Subcutaneous abdominal adipose tissue (tissue), 5 donors: ENCODE data around the gene LARP4B.

ENCODE experiments used
- H3K27ac ChIP-seq: one replicate; pipeline ENCODE4 v1.7.0; 2013; ENCODE audit warnings: low read depth, mild to moderate bottlenecking, inconsistent platforms, low read length, moderate library complexity
- H3K27me3 ChIP-seq, 5 donors: one replicate each; pipeline ENCODE4 v1.7.0; 2013; ENCODE audit warnings: low read length in 5 of 5, inconsistent platforms in 1 of 5; ENCODE audit not compliant: control insufficient read depth in 5 of 5, insufficient read depth in 4 of 5
- H3K36me3 ChIP-seq, 5 donors: one replicate each; pipeline ENCODE4 v1.7.0; 2013; ENCODE audit warnings: low read length in 5 of 5; ENCODE audit not compliant: control insufficient read depth in 5 of 5, insufficient read depth in 5 of 5
- H3K4me1 ChIP-seq, 5 donors: one replicate each; pipeline ENCODE4 v1.7.0; 2013; ENCODE audit warnings: low read length in 5 of 5, mild to moderate bottlenecking in 3 of 5, moderate library complexity in 1 of 5; ENCODE audit not compliant: control insufficient read depth in 5 of 5, insufficient read depth in 5 of 5
- H3K4me3 ChIP-seq, 5 donors: one replicate each; pipeline ENCODE4 v1.7.0; 2013; ENCODE audit warnings: low read length in 5 of 5, low read depth in 1 of 5
- H3K9ac ChIP-seq, 5 donors: one replicate each; pipeline ENCODE4 v1.7.0; 2013; ENCODE audit warnings: low read length in 5 of 5, mild to moderate bottlenecking in 4 of 5, moderate library complexity in 3 of 5
- H3K9me3 ChIP-seq, 5 donors: one replicate each; pipeline ENCODE4 v1.7.0; 2013; ENCODE audit warnings: low read length in 5 of 5; ENCODE audit not compliant: control insufficient read depth in 5 of 5
- donor health status: healthy.
- donor health status: healthy.
- donor health status: healthy.
- donor health status: healthy.
- donor health status: healthy.

Gene LARP4B

DNA sequence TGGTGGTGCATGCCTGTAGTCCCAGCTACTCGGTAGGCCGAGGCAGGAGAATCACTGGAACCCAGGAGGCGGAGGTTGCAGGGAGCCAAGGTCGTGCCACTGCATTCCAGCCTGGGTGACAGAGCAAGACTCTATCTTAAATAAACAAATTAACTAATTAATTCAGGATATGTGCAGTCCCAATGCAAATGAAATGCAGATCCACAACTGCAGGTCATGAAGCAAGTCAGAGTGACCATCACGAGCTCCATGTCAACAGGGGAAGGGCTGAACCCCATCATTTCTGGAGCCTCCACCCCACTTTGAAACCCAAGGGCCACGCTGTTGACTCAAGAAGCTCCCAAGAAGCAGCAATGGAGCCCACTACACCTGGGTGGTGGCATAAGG lies 115.4 kb downstream of the LARP4B start:
- Histone ChIP-seq H3K9me3 (no peaks in the 10 kb centered on the region), H3K36me3 (peaks cover 3 to 94% (median 78%) of the 10 kb centered on the region in 5 donors), H3K27me3 (no peaks in the 10 kb centered on the region), H3K4me1 (peaks cover 4 to 37% (median 16%) of the 10 kb centered on the region in 5 donors), H3K27ac (no peak overlapping the region), H3K4me3 (no peak overlapping the region), H3K9ac (no peak overlapping the region)

DNA sequence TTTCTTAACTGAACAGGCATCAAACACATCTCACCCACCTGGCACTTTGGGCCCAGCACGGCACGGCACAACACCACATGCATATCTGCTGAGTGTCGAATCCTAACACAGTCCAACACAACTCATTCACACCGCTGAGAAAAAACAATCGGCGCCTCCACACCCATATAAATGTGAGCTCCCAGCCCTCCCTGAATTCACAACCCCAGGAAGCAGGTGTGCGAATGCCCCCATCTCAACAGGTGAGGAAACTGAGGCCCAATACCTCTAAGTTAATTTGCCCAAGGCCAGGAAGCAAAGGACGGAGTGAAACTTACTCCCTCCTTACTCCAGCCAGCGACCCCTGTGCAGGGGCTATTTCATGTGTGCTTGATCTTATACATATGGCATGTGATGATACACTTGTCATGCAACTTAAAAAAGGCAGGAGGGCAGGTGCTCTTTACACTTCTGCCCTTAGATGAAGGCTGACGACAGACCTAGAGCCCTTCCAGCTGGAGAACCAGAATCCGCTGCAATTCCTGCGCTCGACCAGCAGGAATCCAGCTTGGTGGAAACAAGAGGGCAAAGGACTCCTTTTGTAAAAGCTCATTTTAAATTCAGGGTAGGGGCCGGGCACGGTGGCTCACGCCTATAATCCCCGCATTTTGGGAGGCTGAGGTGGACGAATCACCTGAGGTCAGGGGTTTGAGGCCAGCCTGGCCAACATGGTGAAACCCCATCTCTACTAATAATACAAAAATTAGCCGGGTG lies 116.0 kb downstream of the LARP4B start:
- H3K27me3 ChIP-seq = no peaks in the 10 kb centered on the region
- H3K36me3 ChIP-seq = peaks cover 7 to 90% (median 78%) of the 10 kb centered on the region in 5 donors
- no peak overlapping the region for H3K9ac ChIP-seq
- peaks cover 4 to 37% (median 15%) of the 10 kb centered on the region in 5 donors for H3K4me1 ChIP-seq
- H3K9me3 ChIP-seq = no peaks in the 10 kb centered on the region
- H3K4me3 ChIP-seq = no peak overlapping the region
- H3K27ac ChIP-seq = no peak overlapping the region

- no peak overlapping the region for H3K27ac ChIP-seq
- peaks cover 4 to 35% (median 13%) of the 10 kb centered on the region in 5 donors for H3K4me1 ChIP-seq
- H3K9me3 ChIP-seq = no peaks in the 10 kb centered on the region
- no peak overlapping the region for H3K9ac ChIP-seq
- no peaks in the 10 kb centered on the region for H3K27me3 ChIP-seq
- H3K4me3 ChIP-seq = no peak overlapping the region
- H3K36me3 ChIP-seq = peaks cover 7 to 90% (median 74%) of the 10 kb centered on the region in 5 donors
Observed at GRCh38 chr10:814536-815302, 116.8 kb downstream of the LARP4B start.

GRCh38 chr10:813286-813685 lies 118.2 kb downstream of the LARP4B start:
- no peaks in the 10 kb centered on the region for H3K9me3 ChIP-seq
- H3K9ac ChIP-seq = no peak overlapping the region
- H3K27me3 ChIP-seq = no peaks in the 10 kb centered on the region
- peaks cover 0 to 21% (median 10%) of the 10 kb centered on the region in 5 donors for H3K4me1 ChIP-seq
- no peak overlapping the region for H3K4me3 ChIP-seq
- H3K27ac ChIP-seq = no peak overlapping the region
- H3K36me3 ChIP-seq = peaks cover 8 to 89% (median 77%) of the 10 kb centered on the region in 5 donors

DNA sequence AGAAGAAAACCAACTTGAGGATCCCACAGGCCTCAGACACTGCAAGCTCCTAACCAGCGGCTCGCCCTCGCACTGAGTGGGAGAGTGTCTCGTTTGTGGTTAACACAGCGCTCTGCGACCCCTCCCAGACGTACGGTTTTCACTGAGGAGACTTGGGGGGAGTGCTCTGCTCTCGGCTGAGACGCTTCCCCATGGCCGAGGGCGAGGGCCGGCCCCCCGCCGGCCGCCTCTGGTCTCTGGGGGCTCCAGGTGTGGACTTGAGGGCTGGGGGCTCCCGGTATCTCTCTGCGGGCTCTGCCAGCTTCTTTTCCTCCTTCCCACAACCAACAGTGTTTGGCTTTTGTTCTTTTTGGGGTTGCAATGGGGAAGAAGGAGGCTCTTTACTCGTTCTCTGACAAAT lies 118.7 kb downstream of the LARP4B start:
- H3K36me3 ChIP-seq = peaks cover 11 to 91% (median 79%) of the 10 kb centered on the region in 5 donors

GRCh38 chr10:811379-812175 lies 119.9 kb downstream of the LARP4B start:
- Histone ChIP-seq H3K27ac (peak overlapping the region; percentile 23), H3K9ac (no peak overlapping the region), H3K36me3 (peaks cover 11 to 91% (median 82%) of the 10 kb centered on the region in 5 donors), H3K27me3 (no peaks in the 10 kb centered on the region), H3K9me3 (no peaks in the 10 kb centered on the region), H3K4me3 (no peak overlapping the region), H3K4me1 (peaks cover 0 to 8% (median 2%) of the 10 kb centered on the region in 5 donors)

More for the DNA sequence above, 118.7 kb downstream of the LARP4B start:
- H3K4me3 ChIP-seq = no peak overlapping the region
- H3K27me3 ChIP-seq = no peaks in the 10 kb centered on the region
- H3K27ac ChIP-seq = no peak overlapping the region
- no peak overlapping the region for H3K9ac ChIP-seq
- no peaks in the 10 kb centered on the region for H3K9me3 ChIP-seq
- peaks cover 0 to 16% (median 10%) of the 10 kb centered on the region in 5 donors for H3K4me1 ChIP-seq

GRCh38 chr10:810351-810846 lies 121.1 kb downstream of the LARP4B start:
- H3K4me3 ChIP-seq = no peak overlapping the region
- H3K36me3 ChIP-seq = peaks cover 11 to 82% (median 76%) of the 10 kb centered on the region in 5 donors
- no peak overlapping the region for H3K9ac ChIP-seq
- H3K9me3 ChIP-seq = no peaks in the 10 kb centered on the region
- H3K4me1 ChIP-seq = peaks cover 0 to 16% (median 0%) of the 10 kb centered on the region in 5 donors
- H3K27me3 ChIP-seq = no peaks in the 10 kb centered on the region
- H3K27ac ChIP-seq = no peak overlapping the region

DNA sequence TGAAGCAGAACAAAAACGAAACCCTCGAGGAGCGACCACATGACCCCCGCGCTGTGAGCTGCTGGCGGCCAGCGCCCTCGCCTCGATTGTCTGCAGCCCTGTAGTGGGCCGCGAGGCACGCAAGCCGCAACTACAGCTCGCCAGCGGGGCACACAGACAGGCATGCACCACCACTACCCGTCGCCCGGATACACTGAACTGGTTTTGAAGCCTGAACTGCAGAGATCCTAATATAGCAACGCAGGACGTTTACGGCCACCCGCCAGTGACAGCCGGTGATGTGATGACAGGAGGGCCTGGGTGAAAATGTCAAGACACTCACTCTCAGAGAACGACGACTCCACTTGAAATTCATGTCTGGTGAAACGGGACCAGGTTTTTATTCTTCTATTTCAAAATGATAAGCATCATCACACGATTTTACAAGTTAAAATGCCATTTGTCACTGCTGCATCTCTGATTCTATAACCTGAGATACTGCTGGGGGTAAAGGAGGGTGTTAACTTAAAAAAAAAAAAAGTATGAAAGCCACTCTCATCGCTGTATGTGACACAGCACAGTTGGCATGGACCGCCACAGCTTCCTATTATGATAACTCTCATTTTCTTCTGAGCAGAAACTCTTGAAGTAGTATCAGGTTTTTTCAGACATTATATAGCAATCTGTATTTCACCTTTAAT lies 121.7 kb downstream of the LARP4B start:
- H3K9ac ChIP-seq = no peak overlapping the region
- peaks cover 0 to 16% (median 0%) of the 10 kb centered on the region in 5 donors for H3K4me1 ChIP-seq
- H3K9me3 ChIP-seq = no peaks in the 10 kb centered on the region
- no peak overlapping the region for H3K4me3 ChIP-seq
- H3K36me3 ChIP-seq = peaks cover 11 to 76% (median 70%) of the 10 kb centered on the region in 5 donors
- no peak overlapping the region for H3K27ac ChIP-seq
- H3K27me3 ChIP-seq = no peaks in the 10 kb centered on the region

- Histone ChIP-seq H3K27ac (no peak overlapping the region), H3K4me1 (peaks cover 0 to 26% (median 17%) of the 10 kb centered on the region in 5 donors), H3K36me3 (peaks cover 9 to 59% (median 57%) of the 10 kb centered on the region in 5 donors), H3K27me3 (no peaks in the 10 kb centered on the region), H3K9me3 (no peaks in the 10 kb centered on the region), H3K9ac (no peak overlapping the region), H3K4me3 (no peak overlapping the region)
Observed at GRCh38 chr10:807958-808353, 123.5 kb downstream of the LARP4B start.
